Measurements from ENCODE around the gene DNAH17.
A peak's percentile ranks its signal among the peaks of the same experiment; 100 is the strongest.

Gene DNAH17

GRCh38 chr17:78381601-78382232 is 195.5 kb downstream of the DNAH17 start:
- no peak for DNase-seq

- no peak for DNase-seq
Measured at GRCh38 chr17:78380370-78380769, 196.8 kb downstream of the DNAH17 start.

DNA sequence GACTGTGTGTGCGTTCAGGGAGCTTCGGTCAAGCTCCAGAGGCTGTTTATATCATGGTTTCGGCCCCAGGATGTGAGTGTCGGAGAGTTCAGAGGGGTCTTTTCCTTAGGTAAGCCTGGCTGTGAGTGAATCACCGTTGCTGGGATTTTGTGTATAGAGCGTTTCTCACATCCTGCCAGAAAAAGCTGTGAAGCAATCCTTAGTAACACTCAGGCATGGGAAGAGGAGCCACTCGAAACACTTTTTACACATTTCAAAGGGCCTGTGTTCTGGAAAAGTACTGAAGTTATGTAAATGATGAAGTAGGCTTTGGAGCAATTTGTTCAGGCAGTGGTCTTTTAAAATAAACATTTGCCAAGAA is 198.1 kb downstream of the DNAH17 start:
- DNase-seq, result no peak

DNA sequence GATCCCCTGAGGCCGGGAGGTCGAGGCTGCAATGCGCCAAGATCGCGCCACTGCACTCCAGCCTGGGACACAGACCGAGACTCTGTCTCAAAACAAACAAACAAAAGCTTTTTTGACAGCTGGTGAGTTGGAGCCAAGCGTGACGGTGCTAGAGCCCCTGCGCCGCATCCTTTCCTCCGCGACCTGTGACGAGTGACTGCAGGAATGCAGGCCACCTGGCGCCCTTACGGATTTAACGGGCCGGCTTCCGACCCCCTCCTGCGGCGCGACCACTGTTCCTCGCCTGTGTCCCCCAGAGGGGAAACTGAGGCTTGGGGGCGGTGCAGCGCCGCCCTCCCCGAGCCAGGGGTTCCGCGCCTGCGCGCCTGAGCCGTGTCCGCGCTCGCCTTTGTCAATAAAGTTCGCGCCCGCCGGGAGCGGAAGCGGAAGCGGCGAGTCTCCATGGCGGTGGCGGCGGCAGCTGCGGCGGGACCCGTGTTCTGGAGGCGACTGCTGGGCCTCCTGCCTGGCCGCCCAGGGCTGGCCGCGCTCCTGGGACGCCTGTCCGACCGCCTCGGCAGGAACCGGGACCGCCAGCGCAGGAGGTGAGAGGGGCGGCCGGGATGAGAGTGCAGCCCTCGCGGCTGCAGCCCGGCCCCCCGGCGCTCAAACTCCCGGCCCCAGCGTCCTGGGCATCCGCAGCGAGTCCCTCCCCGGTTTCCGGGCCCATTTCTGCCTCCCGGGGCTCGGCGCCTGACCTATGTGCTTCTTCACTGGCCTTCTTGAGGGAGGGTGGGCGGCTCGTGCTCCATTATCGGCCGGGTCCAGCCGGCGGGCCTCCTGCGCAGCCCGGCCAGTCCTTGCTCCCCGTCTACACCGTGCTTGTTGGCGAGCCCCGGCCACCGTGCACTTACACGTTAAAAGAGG is 198.7 kb downstream of the DNAH17 start, which contains the start of gene PGS1:
TSS of gene PGS1 (plus strand) at position 425 of the 906 bp plus-strand sequence. CDS start at position 442, 17 bp downstream.
- DNase-seq, result peak; percentile 93

DNA sequence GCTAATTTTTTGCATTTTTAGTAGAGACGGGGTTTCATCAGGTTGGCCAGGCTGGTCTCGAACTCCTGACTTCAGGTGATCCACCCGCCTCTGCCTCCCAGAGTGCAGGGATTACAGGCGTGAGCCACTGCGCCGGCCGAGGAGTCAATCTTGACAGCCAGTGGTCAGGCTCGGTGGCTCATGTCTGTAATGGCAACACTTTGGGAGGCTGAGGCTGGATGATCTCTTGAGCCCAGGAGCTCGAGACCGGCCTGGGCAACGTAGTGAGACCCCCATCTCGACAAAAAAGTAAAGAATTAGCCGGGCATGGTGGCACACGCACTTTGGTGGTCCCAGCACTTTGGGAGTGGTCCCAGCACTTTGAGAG is 199.4 kb downstream of the DNAH17 start:
- DNase-seq, result no peak

- DNase-seq, result no peak
Measured at GRCh38 chr17:78376161-78376560, 201.0 kb downstream of the DNAH17 start.

DNA sequence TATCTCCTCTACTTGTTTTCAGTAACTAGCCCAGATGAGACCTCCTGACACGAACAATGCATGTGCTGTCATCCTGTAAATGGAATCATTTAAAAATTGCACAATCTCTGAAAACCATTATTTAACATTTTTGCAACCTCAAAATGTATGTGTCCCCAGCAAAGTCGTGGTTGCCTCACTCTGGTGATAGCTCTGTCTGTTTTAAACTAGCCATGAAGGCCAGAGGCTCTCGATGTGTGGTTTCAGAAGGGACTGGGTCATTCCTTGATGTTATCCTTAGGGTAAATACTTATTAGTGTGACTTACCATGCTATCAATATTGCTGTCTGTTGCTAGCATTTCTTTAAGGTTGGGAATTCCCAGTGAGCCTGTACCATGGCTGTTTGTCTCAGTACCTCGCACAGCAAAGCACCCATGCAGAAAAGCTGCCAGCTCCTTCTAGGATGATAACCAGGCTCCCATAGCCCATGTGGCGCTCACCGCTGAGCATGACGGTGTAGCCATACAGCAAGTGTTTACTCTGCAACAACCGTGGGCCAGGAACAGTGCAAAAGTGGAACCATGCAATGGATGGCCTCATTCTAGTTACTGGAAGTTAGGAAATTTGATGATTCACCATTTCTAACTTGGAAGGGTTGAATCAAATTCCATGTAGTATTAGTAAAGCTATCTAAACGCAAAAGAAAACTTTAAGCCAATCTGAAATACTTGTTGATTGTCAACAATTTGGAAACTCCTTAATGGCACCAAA is 201.6 kb downstream of the DNAH17 start:
- DNase-seq, result no peak

- no peak for DNase-seq
Measured at GRCh38 chr17:78374631-78375274, 202.4 kb downstream of the DNAH17 start.

DNA sequence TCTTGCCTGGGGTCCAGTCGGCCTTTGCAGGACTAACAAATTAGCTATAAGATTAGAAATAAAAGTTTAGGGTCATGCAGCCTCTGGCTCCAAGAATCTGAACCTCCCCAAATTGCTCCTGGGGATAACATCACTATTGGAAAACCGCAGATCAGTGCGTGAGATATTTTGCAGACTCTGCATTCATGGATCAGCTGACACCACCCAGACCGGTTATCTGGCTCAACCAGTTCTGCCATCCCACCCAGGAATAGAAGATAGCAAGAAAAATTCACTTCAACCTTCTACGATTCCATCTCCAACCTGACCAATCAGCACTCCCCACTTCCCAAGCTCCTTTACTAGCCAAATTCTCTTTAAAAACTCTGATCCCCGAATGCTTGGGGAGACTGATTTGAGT is 203.0 kb downstream of the DNAH17 start:
- DNase-seq, result no peak
